HepG2 (cell line): ENCODE results near the gene C16orf95. TPM values are rescaled to one million over a fixed set of nuclear protein-coding genes. Genes with fewer than 3 reads are reported as not detected.
A peak's percentile ranks its signal among the peaks of the same experiment; 100 is the strongest.

Experiments used
- DBP ChIP-seq: sonication (generic); formaldehyde crosslinking; IDR thresholded peaks from 2 replicates; pipeline ENCODE4 v1.4.0; 2020; ENCODE audit warnings: missing genetic modification reagents; ENCODE audit errors: not compliant biosample characterization
- JUN ChIP-seq: sonication (generic); formaldehyde crosslinking; IDR thresholded peaks from 2 replicates; pipeline ENCODE4 v1.4.0; 2020; ENCODE audit warnings: mild to moderate bottlenecking, missing genetic modification reagents
- KDM1A ChIP-seq: IDR thresholded peaks from 2 replicates; pipeline ENCODE4 v1.6.1; 2016; ENCODE audit warnings: missing compliant biosample characterization
- PHF5A ChIP-seq: IDR thresholded peaks from one replicate; pipeline ENCODE4 v1.6.1; 2018; ENCODE audit warnings: low read depth, missing genetic modification reagents; ENCODE audit not compliant: unreplicated experiment
- SP2 ChIP-seq: sonication (generic); formaldehyde crosslinking; IDR thresholded peaks from 2 replicates; pipeline ENCODE4 v1.5.1; 2020; ENCODE audit warnings: mild to moderate bottlenecking, missing genetic modification reagents
- ZC3H13 ChIP-seq: sonication (generic); formaldehyde crosslinking; IDR thresholded peaks from 2 replicates; pipeline ENCODE4 v1.8.1; 2023; ENCODE audit warnings: mild to moderate bottlenecking, missing genetic modification reagents, moderate library complexity
- ZNF20 ChIP-seq: sonication (generic); formaldehyde crosslinking; IDR thresholded peaks from 2 replicates; pipeline ENCODE4 v1.4.0; 2020; ENCODE audit warnings: mild to moderate bottlenecking, moderate library complexity, missing genetic modification reagents
- ZNF235 ChIP-seq: sonication (generic); formaldehyde crosslinking; IDR thresholded peaks from 2 replicates; pipeline ENCODE4 v1.8.1; 2023; ENCODE audit warnings: mild to moderate bottlenecking, missing genetic modification reagents, borderline replicate concordance
- ZNF30 ChIP-seq: sonication (generic); formaldehyde crosslinking; IDR thresholded peaks from 2 replicates; pipeline ENCODE4 v1.5.0; 2020; ENCODE audit warnings: mild to moderate bottlenecking, missing genetic modification reagents
- ZNF496 ChIP-seq: sonication (generic); formaldehyde crosslinking; IDR thresholded peaks from 2 replicates; pipeline ENCODE4 v1.8.1; 2023; ENCODE audit warnings: mild to moderate bottlenecking, moderate library complexity, missing genetic modification reagents; ENCODE audit not compliant: insufficient replicate concordance
- ZNF510 ChIP-seq: sonication (generic); formaldehyde crosslinking; IDR thresholded peaks from 2 replicates; pipeline ENCODE4 v1.4.0; 2020; ENCODE audit warnings: low read depth, mild to moderate bottlenecking, missing genetic modification reagents
- ZNF563 ChIP-seq: sonication (generic); formaldehyde crosslinking; IDR thresholded peaks from 2 replicates; pipeline ENCODE4 v1.8.0; 2022; ENCODE audit warnings: mild to moderate bottlenecking, moderate library complexity, missing genetic modification reagents
- ZNF609 ChIP-seq: sonication (generic); formaldehyde crosslinking; IDR thresholded peaks from 2 replicates; pipeline ENCODE4 v1.4.0; 2020; ENCODE audit warnings: mild to moderate bottlenecking, missing genetic modification reagents, borderline replicate concordance
- ZNF790 ChIP-seq: sonication (generic); formaldehyde crosslinking; IDR thresholded peaks from 2 replicates; pipeline ENCODE4 v1.8.0; 2022; ENCODE audit warnings: missing genetic modification reagents, mild to moderate bottlenecking, borderline replicate concordance
- ZSCAN29 ChIP-seq: sonication (generic); formaldehyde crosslinking; conservative IDR thresholded peaks from 2 replicates; pipeline ENCODE4 v1.4.0; 2020; ENCODE audit warnings: mild to moderate bottlenecking, missing genetic modification reagents
- polyA plus RNA-seq, 8 experiments: library from polyadenylated mRNA; depleted of rRNA in 3 of 8; stranded (reverse) in 7 of 8; unstranded in 1 of 8; fragments of >200 nt; fragmentation: Illumina TruSeq in 4 of 8; extraction: Trizol in 4 of 8; gene quantifications; 2 replicates each; pipeline versions ENCODE4 v1.2.1 to v1.2.3, GENCODE V29; 2011 to 2016; ENCODE audit warnings: low read depth in 4 of 8, missing spikeins in 1 of 8, mixed read lengths in 1 of 8; ENCODE audit not compliant: insufficient read depth in 1 of 8
- total RNA-seq, 5 experiments: library from RNA; depleted of rRNA; stranded (reverse); fragments of >200 nt; fragmentation: Illumina TruSeq; extraction: Trizol; gene quantifications; 2 replicates each; pipeline ENCODE4 v1.2.3, GENCODE V29; 2016; ENCODE audit warnings: low read depth in 1 of 5
- TF ChIP-seq, protein P1 (sequence below): sonication (generic); formaldehyde crosslinking; IDR thresholded peaks from 2 replicates; pipeline ENCODE4 v1.5.1; 2020; ENCODE audit warnings: mild to moderate bottlenecking, missing genetic modification reagents

Gene C16orf95
- total and polyA plus RNA-seq, 2 of the 13 experiments (the other 11 are each of a cell fraction or from before 2014, with no cell fraction given) = 2.8 to 8.6 TPM

DNA sequence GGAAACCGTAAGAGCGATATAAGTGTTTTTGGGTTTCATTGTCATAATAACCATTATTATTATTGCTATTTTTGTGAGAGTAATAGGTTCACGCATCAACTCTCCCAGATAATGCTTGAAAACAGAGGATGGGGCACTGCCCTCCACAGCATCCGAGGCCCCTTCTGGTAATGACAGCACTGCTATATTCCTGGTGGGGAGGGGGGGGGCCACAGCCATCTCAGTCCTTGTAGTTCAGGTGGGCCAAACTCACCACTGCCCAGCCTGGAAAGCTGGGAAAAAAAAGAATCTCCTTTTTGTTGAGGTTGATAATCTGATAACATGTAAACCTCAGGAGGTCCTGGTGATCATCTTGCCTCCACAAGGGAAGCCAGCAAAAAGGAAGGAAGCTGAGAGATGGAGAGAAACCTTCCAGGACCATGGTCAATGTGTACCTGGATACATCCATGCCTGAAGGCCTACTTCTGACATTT, 706 bp downstream of the C16orf95 start (continued):
- TF ChIP-seq, protein P1, sequence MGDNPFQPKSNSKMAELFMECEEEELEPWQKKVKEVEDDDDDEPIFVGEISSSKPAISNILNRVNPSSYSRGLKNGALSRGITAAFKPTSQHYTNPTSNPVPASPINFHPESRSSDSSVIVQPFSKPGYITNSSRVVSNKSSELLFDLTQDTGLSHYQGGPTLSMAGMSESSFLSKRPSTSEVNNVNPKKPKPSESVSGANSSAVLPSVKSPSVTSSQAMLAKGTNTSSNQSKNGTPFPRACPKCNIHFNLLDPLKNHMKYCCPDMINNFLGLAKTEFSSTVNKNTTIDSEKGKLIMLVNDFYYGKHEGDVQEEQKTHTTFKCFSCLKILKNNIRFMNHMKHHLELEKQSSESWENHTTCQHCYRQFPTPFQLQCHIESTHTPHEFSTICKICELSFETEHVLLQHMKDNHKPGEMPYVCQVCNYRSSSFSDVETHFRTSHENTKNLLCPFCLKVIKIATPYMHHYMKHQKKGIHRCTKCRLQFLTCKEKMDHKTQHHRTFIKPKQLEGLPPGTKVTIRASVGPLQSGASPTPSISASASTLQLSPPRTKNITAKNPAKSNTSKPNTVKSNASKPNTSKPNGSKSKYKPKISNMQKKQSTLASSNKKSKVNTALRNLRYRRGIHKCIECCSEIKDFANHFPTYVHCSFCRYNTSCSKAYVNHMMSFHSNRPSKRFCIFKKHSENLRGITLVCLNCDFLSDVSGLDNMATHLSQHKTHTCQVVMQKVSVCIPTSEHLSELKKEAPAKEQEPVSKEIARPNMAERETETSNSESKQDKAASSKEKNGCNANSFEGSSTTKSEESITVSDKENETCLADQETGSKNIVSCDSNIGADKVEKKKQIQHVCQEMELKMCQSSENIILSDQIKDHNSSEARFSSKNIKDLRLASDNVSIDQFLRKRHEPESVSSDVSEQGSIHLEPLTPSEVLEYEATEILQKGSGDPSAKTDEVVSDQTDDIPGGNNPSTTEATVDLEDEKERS (CRISPR knock-in tag) = peak; percentile 92; the same call in 1 of the 2 replicates
- TF ChIP-seq KDM1A (CRISPR knock-in tag) (peak; percentile 92; the same call in 1 of the 2 replicates), ZNF20 (CRISPR knock-in tag) (0 out of 2 replicates have a peak, but pooled peaks have one; percentile 27), ZNF510 (CRISPR knock-in tag) (no peak), DBP (peak; percentile 9), ZSCAN29 (CRISPR knock-in tag) (peak; percentile 81), ZNF30 (CRISPR knock-in tag) (peak; percentile 5; the same call in 1 of the 2 replicates), ZNF790 (CRISPR knock-in tag) (peak; percentile 12; the same call in 1 of the 2 replicates), JUN (CRISPR knock-in tag) (0 out of 2 replicates have a peak, but pooled peaks have one; percentile 37), ZNF235 (CRISPR knock-in tag) (no peak), ZNF563 (CRISPR knock-in tag) (no peak), SP2 (CRISPR knock-in tag) (0 out of 2 replicates have a peak, but pooled peaks have one; percentile 39), PHF5A (peak; percentile 28), ZC3H13 (CRISPR knock-in tag) (0 out of 2 replicates have a peak, but pooled peaks have one; percentile 33), ZNF609 (CRISPR knock-in tag) (no peak), ZNF496 (CRISPR knock-in tag) (no peak)
- TF ChIP-seq, all 625 proteins: peak for 21
